BJ (cell line): ENCODE measurements around the gene STXBP5L. TPM values are rescaled to one million over a fixed set of nuclear protein-coding genes. Genes with fewer than 3 reads are reported as not detected.
"Not testable (repeated sequence)": the region's sequence is repeated elsewhere in the genome, so short reads cannot be mapped to it uniquely, and the experiment has no call there.

Source experiments
- CTCF ChIA-PET: fragments of 350-600 bp; formaldehyde crosslinking; extraction: SDS; loops from one replicate; lab custom pipeline; 2021; ENCODE audit warnings: antibody characterized with exemption, inconsistent platforms; lab: Yijun Ruan, JAX
- POLR2A ChIA-PET: fragments of 300-600 bp; sonication (Branson Sonifier 250); formaldehyde crosslinking; extraction: SDS; loops from one replicate; lab custom pipeline; 2021; ENCODE audit warnings: antibody characterized with exemption; lab: Charles Lee
- DNase-seq: peaks from one replicate; pipeline ENCODE4 v3.0.0-alpha.2; 2011; ENCODE audit warnings: low read depth
- H3K27me3 ChIP-seq: 2 replicates; pipeline ENCODE4 v1.6.0; 2011; ENCODE audit warnings: low read length; ENCODE audit not compliant: control insufficient read depth, insufficient read depth
- H3K36me3 ChIP-seq: 2 replicates; pipeline ENCODE4 v1.5.1; 2011; ENCODE audit warnings: low read length; ENCODE audit not compliant: control insufficient read depth, insufficient read depth
- H3K4me3 ChIP-seq: 2 replicates; pipeline ENCODE4 v1.5.1; 2011; ENCODE audit warnings: low read depth, mild to moderate bottlenecking, control low read depth, low read length
- polyA plus RNA-seq: library from polyadenylated mRNA; depleted of rRNA; stranded (reverse); fragments of >200 nt; gene quantifications from 2 replicates; pipeline ENCODE4 v1.2.3, GENCODE V29; 2011
- TF ChIP-seq, protein P1 (sequence below): IDR thresholded peaks from 2 replicates; pipeline ENCODE4 v1.5.1; 2011; ENCODE audit warnings: low read depth, mild to moderate bottlenecking, control low read depth, inconsistent platforms, low read length, moderate library complexity; ENCODE audit not compliant: insufficient read depth

STXBP5L gene
- polyA plus RNA-seq, 1 experiment = not detected

DNA sequence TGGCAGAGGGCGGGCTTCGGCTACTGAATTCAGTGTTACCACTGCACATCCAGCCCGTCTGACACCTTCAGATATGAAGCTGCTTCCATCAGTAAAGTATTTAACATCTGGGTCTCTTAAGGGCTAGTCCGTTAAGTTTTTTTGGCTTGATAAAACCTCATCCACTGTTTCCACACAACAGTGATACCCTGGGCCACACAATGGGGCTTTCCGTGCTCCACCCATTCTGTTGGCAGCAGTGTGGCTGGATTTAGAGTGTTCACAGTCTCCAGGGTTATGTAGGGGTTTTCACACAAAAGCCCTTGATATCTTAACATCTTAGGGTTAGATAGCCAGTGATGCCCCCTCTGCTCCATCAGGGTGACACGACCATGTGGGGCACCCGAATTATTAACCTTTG, 165.0 kb downstream of the STXBP5L start:
- H3K27me3 ChIP-seq = no peaks in the 10 kb centered on the region
- H3K4me3 ChIP-seq = no peak overlapping the region
- ChIA-PET POLR2A (no interaction called here), CTCF (no interaction called here)
- DNase-seq = no peak
- TF ChIP-seq, protein P1, sequence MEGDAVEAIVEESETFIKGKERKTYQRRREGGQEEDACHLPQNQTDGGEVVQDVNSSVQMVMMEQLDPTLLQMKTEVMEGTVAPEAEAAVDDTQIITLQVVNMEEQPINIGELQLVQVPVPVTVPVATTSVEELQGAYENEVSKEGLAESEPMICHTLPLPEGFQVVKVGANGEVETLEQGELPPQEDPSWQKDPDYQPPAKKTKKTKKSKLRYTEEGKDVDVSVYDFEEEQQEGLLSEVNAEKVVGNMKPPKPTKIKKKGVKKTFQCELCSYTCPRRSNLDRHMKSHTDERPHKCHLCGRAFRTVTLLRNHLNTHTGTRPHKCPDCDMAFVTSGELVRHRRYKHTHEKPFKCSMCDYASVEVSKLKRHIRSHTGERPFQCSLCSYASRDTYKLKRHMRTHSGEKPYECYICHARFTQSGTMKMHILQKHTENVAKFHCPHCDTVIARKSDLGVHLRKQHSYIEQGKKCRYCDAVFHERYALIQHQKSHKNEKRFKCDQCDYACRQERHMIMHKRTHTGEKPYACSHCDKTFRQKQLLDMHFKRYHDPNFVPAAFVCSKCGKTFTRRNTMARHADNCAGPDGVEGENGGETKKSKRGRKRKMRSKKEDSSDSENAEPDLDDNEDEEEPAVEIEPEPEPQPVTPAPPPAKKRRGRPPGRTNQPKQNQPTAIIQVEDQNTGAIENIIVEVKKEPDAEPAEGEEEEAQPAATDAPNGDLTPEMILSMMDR = no peak
- no peaks in the 10 kb centered on the region for H3K36me3 ChIP-seq

DNA sequence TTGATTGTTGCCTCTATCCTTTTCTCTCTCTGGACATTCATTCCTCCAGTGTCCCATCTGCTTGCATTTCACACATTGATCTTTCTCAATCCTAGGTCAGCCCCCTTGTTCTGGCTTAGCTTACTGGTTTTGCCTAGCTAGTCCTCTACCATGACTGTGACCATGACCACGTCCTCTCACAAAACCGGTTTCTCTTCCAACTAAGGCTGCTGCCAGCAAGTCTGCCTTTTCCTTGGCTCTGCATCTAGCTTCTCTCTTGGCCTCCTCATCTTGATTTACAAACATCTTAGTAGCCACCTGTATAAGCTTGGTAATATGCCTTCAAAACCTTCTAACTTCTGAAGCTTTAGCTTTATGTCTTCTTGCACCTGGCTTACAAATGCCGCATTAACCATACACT, 167.2 kb downstream of the STXBP5L start:
- DNase-seq = no peak
- TF ChIP-seq, protein P1 = no peak
- Histone ChIP-seq H3K36me3 (no peaks in the 10 kb centered on the region), H3K27me3 (no peaks in the 10 kb centered on the region), H3K4me3 (no peak overlapping the region)
- CTCF ChIA-PET = no interaction called here
- POLR2A ChIA-PET = no interaction called here

DNA sequence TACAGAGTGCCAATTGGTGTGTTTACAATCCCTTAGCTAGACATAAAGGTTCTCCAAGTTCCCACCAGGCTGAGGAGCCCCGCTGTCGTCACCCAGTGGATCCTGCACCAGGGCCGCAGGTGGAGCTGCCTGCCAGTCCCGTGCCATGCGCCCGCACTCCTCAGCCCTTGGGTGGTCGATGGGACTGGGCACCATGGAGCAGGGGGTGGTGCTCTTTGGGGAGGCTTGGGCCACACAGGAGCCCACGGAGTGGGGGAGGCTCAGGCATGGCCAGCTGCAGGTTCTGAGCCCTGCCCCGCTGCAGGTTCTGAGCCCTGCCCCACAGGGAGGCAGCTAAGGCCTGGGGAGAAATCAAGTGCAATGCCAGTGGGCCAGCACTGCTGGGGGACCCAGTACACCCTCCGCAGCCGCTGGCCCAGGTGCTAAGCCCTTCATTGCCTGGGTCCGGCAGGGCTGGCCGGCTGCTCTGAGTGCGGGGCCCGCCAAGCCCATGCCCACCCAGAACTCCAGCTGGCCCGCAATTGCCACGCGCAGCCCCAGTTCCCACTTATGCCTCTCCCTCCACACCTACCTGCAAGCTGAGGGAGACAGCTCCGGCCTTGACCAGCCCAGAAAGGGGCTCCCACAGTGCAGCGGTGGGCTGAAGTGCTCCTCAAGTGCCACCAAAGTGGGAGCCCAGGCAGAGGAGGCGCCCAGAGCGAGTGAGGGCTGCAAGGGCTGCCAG, 170.5 kb downstream of the STXBP5L start:
- POLR2A ChIA-PET, CTCF ChIA-PET, DNase-seq, H3K4me3 ChIP-seq, H3K27me3 ChIP-seq, H3K36me3 ChIP-seq: not testable (repeated sequence)

DNA sequence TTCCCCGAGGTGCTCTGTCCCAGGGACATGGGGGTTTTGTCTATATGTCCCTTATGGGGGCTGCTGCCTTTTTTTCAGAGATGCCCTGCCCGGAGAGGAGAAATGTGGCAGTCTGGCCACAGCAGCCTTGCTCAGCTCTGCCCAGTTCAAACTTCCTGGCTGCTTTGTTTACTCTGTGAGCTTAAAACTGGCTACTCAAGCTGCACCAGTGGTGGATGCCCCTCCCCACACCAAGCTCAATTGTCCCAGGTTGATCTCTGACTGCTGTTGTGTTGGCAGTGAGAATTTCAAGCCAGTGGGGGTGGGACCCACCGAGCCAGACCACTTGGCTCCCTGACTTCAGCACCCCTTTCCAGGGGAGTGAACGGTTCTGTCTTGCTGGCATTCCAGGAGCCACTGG, 188.9 kb downstream of the STXBP5L start:
- CTCF ChIA-PET = no interaction called here
- TF ChIP-seq, protein P1 = no peak
- DNase-seq = no peak
- Histone ChIP-seq H3K27me3 (no peaks in the 10 kb centered on the region), H3K36me3 (no peaks in the 10 kb centered on the region), H3K4me3 (no peak overlapping the region)
- POLR2A ChIA-PET = no interaction called here

DNA sequence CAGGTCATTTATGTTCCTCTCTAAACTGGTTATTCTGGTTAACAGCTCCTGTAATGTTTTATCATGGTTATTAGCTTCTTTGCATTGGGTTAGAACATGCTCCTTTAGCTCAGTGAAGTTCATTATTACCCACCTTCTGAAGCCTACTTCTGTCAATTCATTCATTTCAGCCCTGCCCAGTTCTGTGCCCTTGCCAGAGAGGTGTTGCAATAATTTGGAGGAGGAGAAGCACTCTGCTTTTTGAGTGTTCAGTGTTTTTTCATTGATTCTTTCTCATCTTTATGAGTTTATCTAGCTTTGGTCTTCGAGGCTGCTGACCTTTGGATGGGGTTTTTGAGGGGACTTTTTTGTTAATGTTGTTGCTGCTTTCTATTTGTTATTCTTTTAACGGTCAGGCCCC, 203.1 kb downstream of the STXBP5L start:
- POLR2A ChIA-PET, CTCF ChIA-PET, H3K4me3 ChIP-seq, H3K27me3 ChIP-seq, DNase-seq, H3K36me3 ChIP-seq: not testable (repeated sequence)

DNA sequence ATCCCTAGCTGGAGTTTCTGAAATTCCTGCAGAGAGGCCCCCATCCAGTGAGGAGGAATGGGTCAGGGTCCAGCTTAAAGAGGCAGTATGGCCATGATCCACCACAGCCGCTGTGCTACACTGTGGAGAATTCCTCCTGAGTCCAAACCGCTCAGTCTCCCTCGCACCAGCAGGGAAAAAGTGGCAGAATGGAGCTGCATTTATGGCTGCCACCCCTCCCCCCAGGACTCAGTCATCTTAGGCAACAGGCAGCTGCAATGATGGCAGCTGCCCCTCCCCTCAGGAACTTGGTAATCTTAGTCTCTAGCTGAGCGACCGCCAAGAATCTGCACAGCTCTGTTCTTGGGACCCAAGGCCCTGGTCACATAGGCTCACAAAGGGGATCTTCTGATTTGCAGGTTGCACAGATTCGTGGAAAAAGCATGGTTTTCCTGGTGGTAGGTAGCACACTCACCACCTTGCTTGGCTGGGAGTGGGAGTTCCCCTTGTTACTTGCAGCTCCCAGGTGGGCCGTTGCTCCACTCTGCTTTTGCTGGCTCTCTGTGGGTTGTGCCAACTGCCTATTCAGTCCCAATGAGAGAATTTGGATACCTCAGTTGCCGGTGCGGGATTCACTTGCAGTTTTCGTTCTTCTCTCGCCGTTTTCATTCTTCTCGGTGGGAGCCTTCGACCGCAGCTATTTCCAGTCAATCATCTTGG, 204.1 kb downstream of the STXBP5L start:
- CTCF ChIA-PET = no interaction called here
- DNase-seq = no peak
- H3K27me3 ChIP-seq = no peaks in the 10 kb centered on the region
- POLR2A ChIA-PET = no interaction called here
- H3K36me3 ChIP-seq = no peaks in the 10 kb centered on the region
- TF ChIP-seq, protein P1 = no peak
- no peak overlapping the region for H3K4me3 ChIP-seq
